Gastrocnemius medialis (tissue), 4 donors: ENCODE data around the gene G3BP1.

Experiments
- POLR2A ChIP-seq, 2 donors: fragments of 450-650 bp; IDR thresholded peaks; one replicate each; pipeline ENCODE4 v1.6.1; 2017; ENCODE audit warnings: antibody characterized with exemption in 2 of 2, mild to moderate bottlenecking in 2 of 2, moderate library complexity in 2 of 2
- TF ChIP-seq, protein P1 (sequence below), 5 experiments: fragments of 450-650 bp in 3 of 5; fragments of 200-600 bp in 2 of 5; sonication (generic) in 2 of 5; IDR thresholded peaks in 4 of 5; conservative IDR thresholded peaks in 1 of 5; 1 replicate in 4 of 5; 2 replicates in 1 of 5; pipeline ENCODE4 v1.5.1; 2016 to 2019; ENCODE audit warnings: antibody characterized with exemption in 5 of 5, mild to moderate bottlenecking in 3 of 5, moderate library complexity in 3 of 5

DNA sequence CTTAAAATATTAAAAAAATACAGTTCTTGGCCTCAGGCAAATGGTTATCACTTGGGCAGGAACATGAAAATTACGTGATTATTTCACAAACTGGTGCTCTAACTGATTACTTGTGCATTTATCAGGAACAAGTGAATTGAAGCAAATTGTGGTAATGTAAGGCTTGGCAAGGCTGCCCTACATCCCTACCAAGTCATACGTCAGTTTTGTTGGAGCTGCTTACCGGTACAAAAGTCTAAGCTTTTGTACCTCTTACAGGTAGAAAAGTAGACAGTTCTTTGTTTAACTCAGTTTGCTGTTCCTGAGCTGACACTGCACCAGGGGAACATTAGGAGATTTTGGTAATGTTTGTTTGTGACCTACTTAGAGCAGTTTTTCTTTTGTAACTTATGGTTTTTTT, 2.2 kb downstream of the G3BP1 start:
- TF ChIP-seq, protein P1, sequence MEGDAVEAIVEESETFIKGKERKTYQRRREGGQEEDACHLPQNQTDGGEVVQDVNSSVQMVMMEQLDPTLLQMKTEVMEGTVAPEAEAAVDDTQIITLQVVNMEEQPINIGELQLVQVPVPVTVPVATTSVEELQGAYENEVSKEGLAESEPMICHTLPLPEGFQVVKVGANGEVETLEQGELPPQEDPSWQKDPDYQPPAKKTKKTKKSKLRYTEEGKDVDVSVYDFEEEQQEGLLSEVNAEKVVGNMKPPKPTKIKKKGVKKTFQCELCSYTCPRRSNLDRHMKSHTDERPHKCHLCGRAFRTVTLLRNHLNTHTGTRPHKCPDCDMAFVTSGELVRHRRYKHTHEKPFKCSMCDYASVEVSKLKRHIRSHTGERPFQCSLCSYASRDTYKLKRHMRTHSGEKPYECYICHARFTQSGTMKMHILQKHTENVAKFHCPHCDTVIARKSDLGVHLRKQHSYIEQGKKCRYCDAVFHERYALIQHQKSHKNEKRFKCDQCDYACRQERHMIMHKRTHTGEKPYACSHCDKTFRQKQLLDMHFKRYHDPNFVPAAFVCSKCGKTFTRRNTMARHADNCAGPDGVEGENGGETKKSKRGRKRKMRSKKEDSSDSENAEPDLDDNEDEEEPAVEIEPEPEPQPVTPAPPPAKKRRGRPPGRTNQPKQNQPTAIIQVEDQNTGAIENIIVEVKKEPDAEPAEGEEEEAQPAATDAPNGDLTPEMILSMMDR (IDR thresholded peaks at IDR 0.05 in 4 of 5, conservative IDR thresholded peaks at IDR 0.05 in 1 of 5) = no peak
- TF ChIP-seq POLR2A (IDR thresholded peaks at IDR 0.05) = no peak
